ENCODE data around the gene DSG4. TPM values are rescaled to one million over a fixed set of nuclear protein-coding genes. Genes with fewer than 3 reads are reported as not detected.
"Not testable (repeated sequence)": the region's sequence is repeated elsewhere in the genome, so short reads cannot be mapped to it uniquely, and the experiment has no call there.

DSG4 gene
- not detected for total RNA-seq

- H3K27me3 ChIP-seq: no peaks in the 10 kb centered on the region
- intact Hi-C loops (cut with DNase I; ENCODE audit: low total_unique reads): no loop called here
- ATAC-seq: no peak
- no peak within 1 kb of the TSS for H3K27ac ChIP-seq
- no peaks in the 10 kb centered on the region for H3K4me1 ChIP-seq
- H3K36me3 ChIP-seq: no peaks in the 10 kb centered on the region
- TF ChIP-seq POLR2A (IDR thresholded peaks at IDR 0.05): no peak
- no peak for TF ChIP-seq CTCF (IDR thresholded peaks at IDR 0.05 in 4 of 5, conservative IDR thresholded peaks at IDR 0.05 in 1 of 5)
- DNase-seq: no peak
- in situ Hi-C loops (cut with MboI; ENCODE audit: low sequenced_read_pairs in 4 of 4): no loop called here
- no peak within 1 kb of the TSS for H3K4me3 ChIP-seq
- no peaks in the 10 kb centered on the region for H3K9me3 ChIP-seq
Measured at GRCh38 chr18:31376477-31376876, at the start of gene DSG4. Gene DSG4 (plus strand): TSS chr18:31376777. CDS start chr18:31376912, 135 bp downstream.

GRCh38 chr18:31329787-31330438 is 46.7 kb upstream of the DSG4 start:
- in situ Hi-C loops (cut with MboI; ENCODE audit: low sequenced_read_pairs in 4 of 4) (no loop called here), intact Hi-C loops (cut with DNase I; ENCODE audit: low total_unique reads) (no loop called here)
- H3K4me1 ChIP-seq: no peaks in the 10 kb centered on the region
- H3K9me3 ChIP-seq: no peaks in the 10 kb centered on the region
- no peak for DNase-seq
- H3K27me3 ChIP-seq: no peaks in the 10 kb centered on the region
- H3K27ac ChIP-seq: no peak overlapping the region
- H3K36me3 ChIP-seq: no peaks in the 10 kb centered on the region
- H3K4me3 ChIP-seq: no peak overlapping the region
- TF ChIP-seq POLR2A (IDR thresholded peaks at IDR 0.05): no peak
- TF ChIP-seq CTCF (IDR thresholded peaks at IDR 0.05 in 4 of 5, conservative IDR thresholded peaks at IDR 0.05 in 1 of 5): no peak
- ATAC-seq: no peak

- Histone ChIP-seq H3K27ac (no peak overlapping the region), H3K27me3 (no peaks in the 10 kb centered on the region), H3K36me3 (no peaks in the 10 kb centered on the region), H3K4me1 (no peaks in the 10 kb centered on the region), H3K9me3 (no peaks in the 10 kb centered on the region), H3K4me3 (no peak overlapping the region)
- in situ Hi-C loops (cut with MboI; ENCODE audit: low sequenced_read_pairs in 4 of 4): no loop called here
- intact Hi-C loops (cut with DNase I; ENCODE audit: low total_unique reads): no loop called here
- no peak for ATAC-seq
- TF ChIP-seq CTCF (IDR thresholded peaks at IDR 0.05 in 4 of 5, conservative IDR thresholded peaks at IDR 0.05 in 1 of 5) (no peak), POLR2A (IDR thresholded peaks at IDR 0.05) (no peak)
- no peak for DNase-seq
Measured at GRCh38 chr18:31343454-31343853, 33.1 kb upstream of the DSG4 start.

- in situ Hi-C loops (cut with MboI; ENCODE audit: low sequenced_read_pairs in 4 of 4); intact Hi-C loops (cut with DNase I; ENCODE audit: low total_unique reads): not testable (repeated sequence)
Measured at GRCh38 chr18:31353336-31353735, 23.2 kb upstream of the DSG4 start.

GRCh38 chr18:31354990-31355389 is 21.6 kb upstream of the DSG4 start:
- ATAC-seq (no peak), DNase-seq (no peak)
- no peak overlapping the region for H3K4me3 ChIP-seq
- H3K27me3 ChIP-seq: no peaks in the 10 kb centered on the region
- TF ChIP-seq POLR2A (IDR thresholded peaks at IDR 0.05) (no peak), CTCF (IDR thresholded peaks at IDR 0.05 in 4 of 5, conservative IDR thresholded peaks at IDR 0.05 in 1 of 5) (no peak)
- intact Hi-C loops (cut with DNase I; ENCODE audit: low total_unique reads): no loop called here
- no peaks in the 10 kb centered on the region for H3K4me1 ChIP-seq
- H3K9me3 ChIP-seq: no peaks in the 10 kb centered on the region
- in situ Hi-C loops (cut with MboI; ENCODE audit: low sequenced_read_pairs in 4 of 4): no loop called here
- no peak overlapping the region for H3K27ac ChIP-seq
- H3K36me3 ChIP-seq: no peaks in the 10 kb centered on the region

More at GRCh38 chr18:31353336-31353735, 23.2 kb upstream of the DSG4 start:
- not testable (repeated sequence) for H3K36me3 ChIP-seq, H3K4me3 ChIP-seq, H3K4me1 ChIP-seq, H3K27ac ChIP-seq, H3K27me3 ChIP-seq, H3K9me3 ChIP-seq, DNase-seq, ATAC-seq
